Measurements from ENCODE around the gene SLAMF1. TPM values are rescaled to one million over a fixed set of nuclear protein-coding genes. Genes with fewer than 3 reads are reported as not detected.

The SLAMF1 gene
- polyA plus RNA-seq, 3 donors, result 0.13 to 0.65 TPM; not detected in 1

DNA sequence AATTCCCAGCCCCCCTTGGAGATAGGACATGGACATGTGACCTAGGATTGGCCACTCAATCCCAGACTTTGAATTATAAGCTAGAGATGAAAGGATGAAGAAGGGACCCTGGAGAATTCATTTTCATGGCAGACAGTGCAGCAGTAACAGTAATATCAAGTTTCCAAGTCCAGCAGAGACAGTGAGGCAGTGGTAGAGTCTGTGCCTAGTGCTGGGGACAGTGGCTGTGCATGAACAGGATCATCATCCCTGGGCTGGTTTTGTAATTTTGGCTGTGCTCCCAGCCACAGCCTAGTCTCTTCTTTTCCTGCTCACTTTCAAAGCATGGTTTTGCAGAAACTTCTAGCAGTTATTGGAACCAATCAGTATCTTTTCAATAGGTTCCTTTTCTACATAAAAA is 37.9 kb downstream of the SLAMF1 start:
- no peak overlapping the region for H3K9ac ChIP-seq (ENCODE audit: insufficient read depth, low read length, poor library complexity, severe bottlenecking)
- Mint-ChIP-seq H3K4me3 (no peak overlapping the region), H3K36me3 (peaks cover 0 to 5% of the 10 kb centered on the region in 2 donors), H3K4me1 (peaks cover 7% of the 10 kb centered on the region), H3K9me3 (peaks cover 4 to 7% (median 6%) of the 10 kb centered on the region in 7 donors), H3K27ac (no peak overlapping the region), H3K27me3 (ENCODE audit: low read depth in 3 of 3) (no peaks in the 10 kb centered on the region)
- H3K4me3 ChIP-seq (replicated peaks in 1 of 3; ENCODE audit: low read depth in 2 of 3, low read length in 3 of 3), result no peak overlapping the region
- no peak overlapping the region for H3K4me2 ChIP-seq (replicated peaks; ENCODE audit: extremely low read depth, low read length, poor library complexity, severe bottlenecking)
- no peaks in the 10 kb centered on the region for H3K36me3 ChIP-seq (replicated peaks in 1 of 2; ENCODE audit: control insufficient read depth in 1 of 2, insufficient read depth in 2 of 2, low read length in 2 of 2)
- no peak for DNase-seq
- intact Hi-C loops (cut with micrococcal nuclease), result loop anchor here (2.0 to 5.0 kb wide), 3 partner anchors 30 to 67 kb away; partner anchors contain the start of gene CD84 (in 1 of the 2)
- H4K20me1 ChIP-seq (ENCODE audit: insufficient read depth, low read length), result no peaks in the 10 kb centered on the region
- no peak overlapping the region for H3K27ac ChIP-seq (ENCODE audit: low read depth in 1 of 2, low read length in 2 of 2)
- TF ChIP-seq, protein P1, sequence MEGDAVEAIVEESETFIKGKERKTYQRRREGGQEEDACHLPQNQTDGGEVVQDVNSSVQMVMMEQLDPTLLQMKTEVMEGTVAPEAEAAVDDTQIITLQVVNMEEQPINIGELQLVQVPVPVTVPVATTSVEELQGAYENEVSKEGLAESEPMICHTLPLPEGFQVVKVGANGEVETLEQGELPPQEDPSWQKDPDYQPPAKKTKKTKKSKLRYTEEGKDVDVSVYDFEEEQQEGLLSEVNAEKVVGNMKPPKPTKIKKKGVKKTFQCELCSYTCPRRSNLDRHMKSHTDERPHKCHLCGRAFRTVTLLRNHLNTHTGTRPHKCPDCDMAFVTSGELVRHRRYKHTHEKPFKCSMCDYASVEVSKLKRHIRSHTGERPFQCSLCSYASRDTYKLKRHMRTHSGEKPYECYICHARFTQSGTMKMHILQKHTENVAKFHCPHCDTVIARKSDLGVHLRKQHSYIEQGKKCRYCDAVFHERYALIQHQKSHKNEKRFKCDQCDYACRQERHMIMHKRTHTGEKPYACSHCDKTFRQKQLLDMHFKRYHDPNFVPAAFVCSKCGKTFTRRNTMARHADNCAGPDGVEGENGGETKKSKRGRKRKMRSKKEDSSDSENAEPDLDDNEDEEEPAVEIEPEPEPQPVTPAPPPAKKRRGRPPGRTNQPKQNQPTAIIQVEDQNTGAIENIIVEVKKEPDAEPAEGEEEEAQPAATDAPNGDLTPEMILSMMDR (IDR thresholded peaks at IDR 0.05), result no peak
- peaks cover 0 to 3% of the 10 kb centered on the region in 2 donors for H3K9me3 ChIP-seq (replicated peaks in 1 of 2; ENCODE audit: control insufficient read depth in 1 of 2, insufficient read depth in 1 of 2, low read length in 2 of 2)
- H3K79me2 ChIP-seq (ENCODE audit: insufficient read depth, low read length), result no peaks in the 10 kb centered on the region
- H2AFZ ChIP-seq (ENCODE audit: insufficient read depth, low read depth, low read length, poor library complexity, severe bottlenecking), result no peak overlapping the region
- H3K4me1 ChIP-seq (ENCODE audit: control insufficient read depth in 1 of 2, insufficient read depth in 2 of 2, low read length in 2 of 2), result no peaks in the 10 kb centered on the region
- H3K27me3 ChIP-seq (ENCODE audit: control insufficient read depth in 2 of 2, insufficient read depth in 2 of 2, low read length in 2 of 2), result no peaks in the 10 kb centered on the region

DNA sequence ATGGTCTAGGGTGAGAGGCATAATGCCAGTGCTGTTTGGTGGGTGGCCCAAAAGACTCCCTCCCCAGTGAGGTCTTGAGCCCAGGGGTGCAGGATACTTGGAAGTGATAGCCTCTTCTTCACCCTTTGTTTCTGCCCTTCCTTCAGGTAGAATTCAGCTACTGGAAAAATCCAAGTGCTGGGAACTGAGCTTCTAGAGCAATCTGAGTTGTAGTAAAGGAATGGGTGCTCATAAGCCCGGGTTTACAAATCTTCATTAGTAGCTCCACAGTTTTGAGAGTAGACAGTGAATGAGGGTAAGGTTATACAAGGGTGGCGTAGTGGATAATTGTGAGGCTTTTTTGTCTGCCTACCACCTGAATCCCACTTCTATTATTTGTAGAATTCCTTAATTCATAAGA is 38.3 kb downstream of the SLAMF1 start:
- Mint-ChIP-seq H3K27ac (no peak overlapping the region), H3K9me3 (peaks cover 4 to 8% (median 7%) of the 10 kb centered on the region in 7 donors), H3K27me3 (ENCODE audit: low read depth in 3 of 3) (no peaks in the 10 kb centered on the region), H3K4me1 (peaks cover 7% of the 10 kb centered on the region), H3K36me3 (peaks cover 0 to 5% of the 10 kb centered on the region in 2 donors), H3K4me3 (no peak overlapping the region)
- Histone ChIP-seq H3K9me3 (replicated peaks in 1 of 2; ENCODE audit: control insufficient read depth in 1 of 2, insufficient read depth in 1 of 2, low read length in 2 of 2) (peaks cover 0 to 3% of the 10 kb centered on the region in 2 donors), H3K9ac (ENCODE audit: insufficient read depth, low read length, poor library complexity, severe bottlenecking) (no peak overlapping the region), H3K4me3 (replicated peaks in 1 of 3; ENCODE audit: low read depth in 2 of 3, low read length in 3 of 3) (no peak overlapping the region), H3K27ac (ENCODE audit: low read depth in 1 of 2, low read length in 2 of 2) (no peak overlapping the region), H3K36me3 (replicated peaks in 1 of 2; ENCODE audit: control insufficient read depth in 1 of 2, insufficient read depth in 2 of 2, low read length in 2 of 2) (no peaks in the 10 kb centered on the region), H3K4me1 (ENCODE audit: control insufficient read depth in 1 of 2, insufficient read depth in 2 of 2, low read length in 2 of 2) (no peaks in the 10 kb centered on the region), H3K27me3 (ENCODE audit: control insufficient read depth in 2 of 2, insufficient read depth in 2 of 2, low read length in 2 of 2) (no peaks in the 10 kb centered on the region), H3K79me2 (ENCODE audit: insufficient read depth, low read length) (no peaks in the 10 kb centered on the region), H2AFZ (ENCODE audit: insufficient read depth, low read depth, low read length, poor library complexity, severe bottlenecking) (no peak overlapping the region), H4K20me1 (ENCODE audit: insufficient read depth, low read length) (no peaks in the 10 kb centered on the region), H3K4me2 (replicated peaks; ENCODE audit: extremely low read depth, low read length, poor library complexity, severe bottlenecking) (no peak overlapping the region)
- no CpG with 5 or more reads among the region's 2 CpGs for WGBS (ENCODE audit: insufficient coverage)
- intact Hi-C loops (cut with micrococcal nuclease), result loop anchor here (2.0 to 5.0 kb wide), 3 partner anchors 30 to 66 kb away; partner anchors contain the start of gene CD84 (in 1 of the 2)
- DNase-seq, result no peak
- TF ChIP-seq, protein P1 (IDR thresholded peaks at IDR 0.05), result no peak

Measured in CD14-positive monocyte (primary cell).